ENCODE measurements around the gene ISM2.

ISM2 gene

GRCh38 chr14:77489041-77489440 is 9.6 kb downstream of the ISM2 start:
- no peak overlapping the region for H3K4me3 ChIP-seq (replicated peaks; ENCODE audit: insufficient read depth, low read length)
- H3K27ac ChIP-seq (replicated peaks): no peak overlapping the region
- DNase-seq (ENCODE audit: low read depth in 1 of 2, low spot score in 1 of 2): no peak
- no peaks in the 10 kb centered on the region for H3K27me3 ChIP-seq (ENCODE audit: insufficient read depth, poor library complexity, severe bottlenecking)
- TF ChIP-seq REST (IDR thresholded peaks at IDR 0.05; ENCODE audit: insufficient replicate concordance, low read depth): no peak
- no peak for TF ChIP-seq POLR2AphosphoS5 (IDR thresholded peaks at IDR 0.05; ENCODE audit: low read depth)
- no peak for TF ChIP-seq GABPA (IDR thresholded peaks at IDR 0.05; ENCODE audit: low read depth)
- no peak for TF ChIP-seq CTCF (IDR thresholded peaks at IDR 0.05; ENCODE audit: insufficient read depth, low read length)
- no peak for TF ChIP-seq SPI1 (IDR thresholded peaks at IDR 0.05; ENCODE audit: borderline replicate concordance, low read depth)

GRCh38 chr14:77488558-77488957 is 10.1 kb downstream of the ISM2 start:
- TF ChIP-seq POLR2AphosphoS5 (IDR thresholded peaks at IDR 0.05; ENCODE audit: low read depth) (no peak), REST (IDR thresholded peaks at IDR 0.05; ENCODE audit: insufficient replicate concordance, low read depth) (no peak), CTCF (IDR thresholded peaks at IDR 0.05; ENCODE audit: insufficient read depth, low read length) (no peak), GABPA (IDR thresholded peaks at IDR 0.05; ENCODE audit: low read depth) (no peak), SPI1 (IDR thresholded peaks at IDR 0.05; ENCODE audit: borderline replicate concordance, low read depth) (no peak)
- H3K27ac ChIP-seq (replicated peaks): no peak overlapping the region
- no peaks in the 10 kb centered on the region for H3K27me3 ChIP-seq (ENCODE audit: insufficient read depth, poor library complexity, severe bottlenecking)
- no peak overlapping the region for H3K4me3 ChIP-seq (replicated peaks; ENCODE audit: insufficient read depth, low read length)
- DNase-seq (ENCODE audit: low read depth in 1 of 2, low spot score in 1 of 2): no peak

- no peak overlapping the region for H3K4me3 ChIP-seq (replicated peaks; ENCODE audit: insufficient read depth, low read length)
- TF ChIP-seq SPI1 (IDR thresholded peaks at IDR 0.05; ENCODE audit: borderline replicate concordance, low read depth) (no peak), GABPA (IDR thresholded peaks at IDR 0.05; ENCODE audit: low read depth) (no peak), CTCF (IDR thresholded peaks at IDR 0.05; ENCODE audit: insufficient read depth, low read length) (no peak), REST (IDR thresholded peaks at IDR 0.05; ENCODE audit: insufficient replicate concordance, low read depth) (no peak), POLR2AphosphoS5 (IDR thresholded peaks at IDR 0.05; ENCODE audit: low read depth) (no peak)
- DNase-seq (ENCODE audit: low read depth in 1 of 2, low spot score in 1 of 2): no peak
- H3K27ac ChIP-seq (replicated peaks): no peak overlapping the region
- no peaks in the 10 kb centered on the region for H3K27me3 ChIP-seq (ENCODE audit: insufficient read depth, poor library complexity, severe bottlenecking)
These were observed 12.5 kb downstream of the ISM2 start for GRCh38 chr14:77485901-77486678.

Measured in HL-60 (cell line).